Endothelial cell (in vitro differentiated cells): ENCODE results near the gene TMEM51. TPM values are rescaled to one million over a fixed set of nuclear protein-coding genes. Genes with fewer than 3 reads are reported as not detected.

Source experiments
- DNase-seq: peaks from one replicate; pipeline ENCODE4 v3.0.0; 2021; ENCODE audit warnings: low spot score
- H3K27ac Mint-ChIP-seq: one replicate; pipeline ENCODE4 v1.8.0; 2021; ENCODE audit warnings: mixed read lengths, inconsistent platforms; ENCODE audit not compliant: unreplicated experiment
- H3K27me3 Mint-ChIP-seq: one replicate; pipeline ENCODE4 v1.8.0; 2021; ENCODE audit warnings: mild to moderate bottlenecking, moderate library complexity, mixed read lengths, inconsistent platforms; ENCODE audit not compliant: unreplicated experiment
- H3K36me3 Mint-ChIP-seq: one replicate; pipeline ENCODE4 v1.8.0; 2021; ENCODE audit warnings: mild to moderate bottlenecking, low read depth, mixed read lengths, inconsistent platforms; ENCODE audit not compliant: unreplicated experiment
- H3K4me1 Mint-ChIP-seq: one replicate; pipeline ENCODE4 v1.8.0; 2021; ENCODE audit warnings: mild to moderate bottlenecking, mixed read lengths, inconsistent platforms; ENCODE audit not compliant: unreplicated experiment
- H3K4me3 Mint-ChIP-seq: one replicate; pipeline ENCODE4 v1.8.0; 2021; ENCODE audit warnings: mild to moderate bottlenecking, mixed read lengths, inconsistent platforms; ENCODE audit not compliant: unreplicated experiment
- H3K9me3 Mint-ChIP-seq: one replicate; pipeline ENCODE4 v1.8.0; 2021; ENCODE audit warnings: mixed read lengths, inconsistent platforms; ENCODE audit not compliant: unreplicated experiment
- total RNA-seq: library from RNA; stranded (reverse); fragmentation: NEBNext Ultra II Directional; extraction: Animal tissue kit (Norgen Biotek cat#: 25700); gene quantifications from one replicate; pipeline ENCODE4 v1.2.1, GENCODE V29; 2021; ENCODE audit not compliant: unreplicated experiment
- TF ChIP-seq, protein P1 (sequence below): fragments of 200-600 bp; sonication (generic); IDR thresholded peaks from one replicate; pipeline ENCODE4 v1.5.0; 2021; ENCODE audit warnings: antibody characterized with exemption; ENCODE audit not compliant: unreplicated experiment

TMEM51 gene
- total RNA-seq, 1 donor from 2014 or later = 23.5 TPM

DNA sequence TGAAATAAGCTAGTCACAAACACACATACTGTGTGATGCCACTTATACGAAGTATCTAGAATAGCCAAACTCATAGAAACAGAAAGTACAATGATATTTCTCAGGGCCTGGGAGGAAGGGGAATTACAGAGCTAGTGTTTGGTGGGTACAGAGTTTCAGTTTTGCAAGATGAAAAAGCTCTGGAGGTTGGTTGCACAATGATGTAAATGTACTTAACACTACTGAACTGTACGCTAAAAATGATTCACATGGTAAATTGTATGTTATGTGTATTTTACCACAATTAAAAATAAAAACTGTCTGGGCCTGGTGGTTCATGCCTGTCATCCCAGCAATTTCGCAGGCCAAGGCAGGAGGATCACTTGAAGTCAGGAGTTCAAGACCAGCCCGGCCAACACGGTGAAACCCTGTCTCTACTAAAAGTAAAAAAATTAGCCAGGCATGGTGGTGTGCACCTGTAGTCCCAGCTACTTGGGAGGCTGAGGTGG, 78.2 kb downstream of the TMEM51 start:
- DNase-seq = no peak
- Mint-ChIP-seq H3K4me1 (peaks cover 9% of the 10 kb centered on the region), H3K36me3 (peaks cover 3% of the 10 kb centered on the region), H3K4me3 (no peak overlapping the region), H3K27ac (no peak overlapping the region), H3K9me3 (no peaks in the 10 kb centered on the region), H3K27me3 (peaks cover 3% of the 10 kb centered on the region)
- TF ChIP-seq, protein P1, sequence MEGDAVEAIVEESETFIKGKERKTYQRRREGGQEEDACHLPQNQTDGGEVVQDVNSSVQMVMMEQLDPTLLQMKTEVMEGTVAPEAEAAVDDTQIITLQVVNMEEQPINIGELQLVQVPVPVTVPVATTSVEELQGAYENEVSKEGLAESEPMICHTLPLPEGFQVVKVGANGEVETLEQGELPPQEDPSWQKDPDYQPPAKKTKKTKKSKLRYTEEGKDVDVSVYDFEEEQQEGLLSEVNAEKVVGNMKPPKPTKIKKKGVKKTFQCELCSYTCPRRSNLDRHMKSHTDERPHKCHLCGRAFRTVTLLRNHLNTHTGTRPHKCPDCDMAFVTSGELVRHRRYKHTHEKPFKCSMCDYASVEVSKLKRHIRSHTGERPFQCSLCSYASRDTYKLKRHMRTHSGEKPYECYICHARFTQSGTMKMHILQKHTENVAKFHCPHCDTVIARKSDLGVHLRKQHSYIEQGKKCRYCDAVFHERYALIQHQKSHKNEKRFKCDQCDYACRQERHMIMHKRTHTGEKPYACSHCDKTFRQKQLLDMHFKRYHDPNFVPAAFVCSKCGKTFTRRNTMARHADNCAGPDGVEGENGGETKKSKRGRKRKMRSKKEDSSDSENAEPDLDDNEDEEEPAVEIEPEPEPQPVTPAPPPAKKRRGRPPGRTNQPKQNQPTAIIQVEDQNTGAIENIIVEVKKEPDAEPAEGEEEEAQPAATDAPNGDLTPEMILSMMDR = no peak

GRCh38 chr1:15233689-15234088, 80.1 kb downstream of the TMEM51 start:
- TF ChIP-seq, protein P1 = no peak
- H3K4me1 Mint-ChIP-seq = peaks cover 3% of the 10 kb centered on the region
- H3K4me3 Mint-ChIP-seq = no peak overlapping the region
- no peak for DNase-seq
- peaks cover 4% of the 10 kb centered on the region for H3K27me3 Mint-ChIP-seq
- H3K36me3 Mint-ChIP-seq = peaks cover 4% of the 10 kb centered on the region
- H3K9me3 Mint-ChIP-seq = no peaks in the 10 kb centered on the region
- no peak overlapping the region for H3K27ac Mint-ChIP-seq

GRCh38 chr1:15236321-15236721, 82.8 kb downstream of the TMEM51 start:
- no peaks in the 10 kb centered on the region for H3K9me3 Mint-ChIP-seq
- peaks cover 4% of the 10 kb centered on the region for H3K36me3 Mint-ChIP-seq
- H3K27me3 Mint-ChIP-seq = peaks cover 4% of the 10 kb centered on the region
- no peak for DNase-seq
- H3K4me1 Mint-ChIP-seq = peaks cover 3% of the 10 kb centered on the region
- no peak overlapping the region for H3K27ac Mint-ChIP-seq
- TF ChIP-seq, protein P1 = no peak
- no peak overlapping the region for H3K4me3 Mint-ChIP-seq

GRCh38 chr1:15236746-15237145, 83.2 kb downstream of the TMEM51 start:
- DNase-seq = no peak
- Mint-ChIP-seq H3K36me3 (peaks cover 4% of the 10 kb centered on the region), H3K4me3 (no peak overlapping the region), H3K27ac (no peak overlapping the region), H3K27me3 (peaks cover 4% of the 10 kb centered on the region), H3K4me1 (peaks cover 3% of the 10 kb centered on the region), H3K9me3 (no peaks in the 10 kb centered on the region)
- TF ChIP-seq, protein P1 = no peak

- DNase-seq = no peak
- no peaks in the 10 kb centered on the region for H3K9me3 Mint-ChIP-seq
- peaks cover 4% of the 10 kb centered on the region for H3K27me3 Mint-ChIP-seq
- no peak overlapping the region for H3K4me3 Mint-ChIP-seq
- TF ChIP-seq, protein P1 = no peak
- peaks cover 4% of the 10 kb centered on the region for H3K36me3 Mint-ChIP-seq
- peaks cover 3% of the 10 kb centered on the region for H3K4me1 Mint-ChIP-seq
- H3K27ac Mint-ChIP-seq = no peak overlapping the region
Measured at GRCh38 chr1:15238789-15239188, 85.2 kb downstream of the TMEM51 start.
